Measurements from ENCODE around the gene LAMTOR2. TPM values are rescaled to one million over a fixed set of nuclear protein-coding genes. Genes with fewer than 3 reads are reported as not detected.
"Not testable (repeated sequence)": the region's sequence is repeated elsewhere in the genome, so short reads cannot be mapped to it uniquely, and the experiment has no call there.

Gene LAMTOR2
- total RNA-seq: 10 to 100 TPM; 48.9 to 54.4 TPM
- long read RNA-seq, partial matches to known transcripts: 0 of 4 reads
- long read RNA-seq, other reads (novel, unspliced or antisense): 0 of 4 reads

DNA sequence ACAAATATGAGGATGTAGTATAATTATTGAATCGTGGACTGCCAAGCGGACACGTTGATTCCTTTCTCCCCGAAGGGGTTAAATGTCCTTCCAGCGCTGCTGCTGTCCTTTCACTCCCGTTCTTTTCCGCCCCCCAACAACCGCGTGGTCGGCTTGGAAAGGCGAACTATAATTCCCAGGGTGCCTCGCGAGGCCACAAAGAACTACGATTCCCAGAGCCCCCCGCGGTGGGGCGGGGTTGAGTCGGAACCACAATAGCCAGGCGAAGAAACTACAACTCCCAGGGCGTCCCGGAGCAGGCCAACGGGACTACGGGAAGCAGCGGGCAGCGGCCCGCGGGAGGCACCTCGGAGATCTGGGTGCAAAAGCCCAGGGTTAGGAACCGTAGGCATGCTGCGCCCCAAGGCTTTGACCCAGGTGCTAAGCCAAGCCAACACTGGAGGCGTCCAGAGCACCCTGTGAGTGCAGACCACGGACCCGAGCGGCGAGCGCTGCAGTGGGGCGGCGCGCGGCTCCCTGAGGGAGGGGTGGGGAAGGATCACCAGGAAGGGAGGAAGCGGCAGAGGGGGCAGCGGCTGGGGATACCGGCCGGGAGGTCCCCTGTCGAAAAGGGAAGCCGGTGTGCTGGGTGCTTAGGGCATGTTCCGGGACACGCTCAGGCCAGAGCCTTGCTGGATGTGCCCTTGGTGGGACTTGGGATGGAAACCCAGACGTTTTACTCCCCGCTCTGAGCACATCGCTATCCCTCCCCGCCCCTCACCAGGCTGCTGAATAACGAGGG is at the start of gene LAMTOR2:
LAMTOR2 (plus strand) TSS at position 283 of the 781 bp plus-strand sequence; CDS start at position 391, 108 bp downstream.
- intact Hi-C loops (cut with DNase I): no loop called here
- ATAC-seq: peak; percentile 92 to 93

DNA sequence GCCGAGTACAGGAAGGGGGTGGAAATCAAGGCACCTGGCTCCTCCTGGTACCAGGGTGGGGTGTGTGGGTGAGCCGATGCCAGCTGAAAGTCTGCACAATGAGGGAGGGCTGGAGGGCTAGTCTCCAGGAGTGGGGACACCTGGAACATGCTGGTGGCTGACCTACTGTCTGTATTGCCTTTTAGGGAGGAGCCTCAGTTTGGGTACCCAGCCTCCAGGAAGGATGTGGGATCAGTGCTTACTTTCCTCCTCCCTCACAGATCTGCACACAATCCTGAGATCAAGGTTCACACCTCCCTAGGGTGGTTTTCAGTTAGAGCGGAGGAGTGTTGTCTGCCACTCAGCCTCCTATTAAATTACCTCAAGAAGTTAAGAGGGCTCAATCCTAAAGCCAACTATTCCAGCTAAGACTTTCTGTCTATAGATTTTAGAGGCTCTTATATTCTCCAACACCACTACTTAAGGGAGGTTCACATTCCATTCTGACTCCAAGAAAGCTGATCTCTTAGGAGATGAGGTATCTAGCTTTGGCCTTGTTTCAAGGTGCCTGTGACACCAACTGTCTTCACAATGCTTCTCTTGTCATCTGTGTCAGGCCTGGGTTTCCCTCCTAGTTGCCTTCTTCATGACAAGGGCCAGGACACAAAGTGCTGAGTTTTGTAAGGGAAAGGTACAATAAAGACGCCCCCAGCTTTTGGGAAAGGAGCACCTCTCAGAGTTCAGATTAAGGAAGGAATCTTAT is 49.6 kb upstream of the LAMTOR2 start:
- intact Hi-C loops (cut with DNase I): no loop called here
- ATAC-seq (peak; percentile 7 to 18), DNase-seq (no peak)

More for the DNA sequence above, at the start of gene LAMTOR2:
- peak; percentile 99 for DNase-seq

DNA sequence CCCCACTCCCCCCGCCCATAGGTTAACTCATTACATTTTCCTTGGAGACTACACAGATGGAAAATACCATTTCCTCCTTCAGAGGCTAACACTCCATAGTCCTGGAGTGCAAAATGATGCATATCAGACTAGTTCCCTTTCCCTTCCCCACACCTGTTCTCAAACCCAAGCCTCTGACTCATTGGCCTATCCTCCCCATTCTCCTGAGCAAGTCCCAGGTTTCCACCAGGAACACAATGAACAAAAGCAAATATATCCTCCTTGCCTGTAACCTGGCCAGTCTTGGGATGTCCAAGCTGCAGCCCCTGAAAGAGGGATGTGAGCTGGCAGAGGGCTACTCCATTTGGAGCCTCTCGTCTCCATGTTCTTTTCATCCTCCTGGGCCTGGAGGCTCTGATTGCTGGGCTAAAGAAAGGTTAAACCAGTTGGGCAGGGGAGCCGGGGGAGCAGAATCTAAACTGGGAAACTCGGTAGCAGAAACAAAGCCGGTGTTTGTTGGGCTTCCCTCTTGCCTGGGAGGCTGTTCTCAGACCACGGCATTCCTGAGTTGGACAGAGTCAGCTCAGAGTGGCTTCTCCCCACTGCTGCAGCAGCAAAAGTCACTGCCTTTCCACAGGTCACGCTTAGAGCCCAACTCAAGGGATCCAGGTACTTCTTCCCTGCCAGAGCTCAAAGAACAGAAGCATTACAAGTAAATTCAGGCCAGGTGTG is 47.8 kb upstream of the LAMTOR2 start:
- intact Hi-C loops (cut with DNase I): no loop called here
- DNase-seq: no peak
- no peak for ATAC-seq

DNA sequence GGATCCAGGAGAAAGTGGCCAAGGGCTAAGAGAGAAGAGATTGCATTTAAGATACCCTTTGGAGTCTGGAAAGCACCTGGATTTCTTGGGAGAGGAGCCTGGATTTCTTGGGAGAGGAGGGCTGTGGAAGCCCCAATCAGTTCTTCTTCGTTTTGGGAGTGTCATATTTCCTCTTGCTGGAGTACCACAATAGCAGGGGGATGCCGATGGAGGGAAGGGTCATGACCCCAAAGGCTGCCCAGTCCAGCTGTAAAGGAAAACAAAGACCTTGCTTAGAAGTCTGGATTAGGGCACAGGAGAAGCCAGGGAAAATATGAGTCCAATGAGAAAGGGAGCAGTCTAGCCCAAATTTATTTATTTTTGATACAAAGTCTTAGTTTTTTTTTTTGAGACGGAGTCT is 45.2 kb upstream of the LAMTOR2 start:
- no peak for ATAC-seq
- intact Hi-C loops (cut with DNase I): no loop called here
- DNase-seq: no peak

DNA sequence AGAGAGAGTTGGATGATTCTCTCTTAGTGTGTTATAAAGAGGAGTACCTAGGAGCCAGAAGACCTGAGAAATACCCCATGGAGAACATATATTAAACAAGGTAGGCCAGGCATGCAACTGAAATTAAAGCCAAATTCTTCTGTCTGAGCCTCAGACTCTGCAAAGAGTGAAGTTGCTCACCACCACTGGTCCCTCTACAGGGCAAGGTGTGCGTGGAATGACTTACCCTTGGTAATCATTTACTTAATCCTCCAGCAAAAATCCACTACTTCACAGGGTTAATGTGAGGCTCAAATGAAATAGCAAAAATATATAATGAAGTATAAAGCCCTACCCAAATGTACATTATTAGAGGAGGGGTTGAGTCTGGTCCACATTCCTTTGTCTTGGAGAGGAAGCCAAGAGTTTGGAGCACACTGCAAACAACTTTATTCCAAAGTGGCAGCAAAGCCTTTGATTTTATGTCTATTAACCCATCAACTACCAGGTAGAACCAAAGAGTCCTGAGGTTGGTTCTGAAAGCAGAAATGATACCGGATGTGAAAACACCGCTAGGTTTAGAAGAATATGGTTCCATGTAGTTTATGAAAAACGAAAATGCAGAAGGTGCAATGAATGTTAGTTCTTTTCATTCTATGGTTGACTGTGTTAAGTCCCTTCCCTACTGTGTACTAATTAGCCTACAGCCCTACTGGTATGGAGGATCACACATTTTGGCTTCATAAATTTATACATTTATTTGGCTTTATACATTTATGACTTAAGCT is 42.3 kb upstream of the LAMTOR2 start:
- no peak for DNase-seq
- ATAC-seq: no peak
- intact Hi-C loops (cut with DNase I): no loop called here

DNA sequence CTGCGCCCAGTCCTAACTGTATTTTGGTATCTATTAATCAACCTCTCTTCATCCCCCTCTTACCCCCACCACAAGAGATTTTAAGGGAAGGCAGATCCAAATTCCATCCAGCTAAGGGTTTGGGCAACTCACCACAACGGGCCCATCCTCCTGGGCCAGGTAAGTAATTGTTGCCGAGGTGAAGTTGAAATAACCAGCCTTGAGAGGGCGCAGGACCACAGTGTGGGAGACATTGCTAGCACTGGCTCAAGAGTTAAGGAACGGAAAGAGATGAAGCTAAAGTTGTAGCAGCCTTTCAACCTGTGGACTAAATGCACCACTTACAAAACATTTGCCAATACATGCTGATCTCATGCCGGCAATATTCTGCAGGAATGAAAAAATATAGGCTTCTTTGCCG is 39.8 kb upstream of the LAMTOR2 start:
- no peak for ATAC-seq

DNA sequence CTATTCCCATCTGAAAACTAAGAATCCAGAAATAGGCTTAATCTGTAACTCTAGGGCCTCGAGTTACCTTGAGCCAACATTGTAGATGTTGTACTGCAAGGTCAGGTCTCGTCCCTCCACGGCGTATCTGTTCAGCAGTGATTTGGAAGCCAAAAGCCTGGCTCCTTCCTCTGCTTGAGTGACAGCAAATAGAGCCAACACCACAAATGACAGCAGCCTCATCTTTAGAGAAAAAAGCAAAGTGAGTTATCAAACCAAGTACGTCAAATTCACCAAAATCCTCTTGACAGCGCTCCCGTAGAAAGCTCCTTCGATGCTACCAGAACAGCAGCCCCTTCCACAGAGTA is 34.7 kb upstream of the LAMTOR2 start:
- intact Hi-C loops (cut with DNase I): no loop called here
- ATAC-seq (no peak), DNase-seq (no peak)

More for the DNA sequence above, 39.8 kb upstream of the LAMTOR2 start:
- intact Hi-C loops (cut with DNase I): no loop called here
- no peak for DNase-seq

DNA sequence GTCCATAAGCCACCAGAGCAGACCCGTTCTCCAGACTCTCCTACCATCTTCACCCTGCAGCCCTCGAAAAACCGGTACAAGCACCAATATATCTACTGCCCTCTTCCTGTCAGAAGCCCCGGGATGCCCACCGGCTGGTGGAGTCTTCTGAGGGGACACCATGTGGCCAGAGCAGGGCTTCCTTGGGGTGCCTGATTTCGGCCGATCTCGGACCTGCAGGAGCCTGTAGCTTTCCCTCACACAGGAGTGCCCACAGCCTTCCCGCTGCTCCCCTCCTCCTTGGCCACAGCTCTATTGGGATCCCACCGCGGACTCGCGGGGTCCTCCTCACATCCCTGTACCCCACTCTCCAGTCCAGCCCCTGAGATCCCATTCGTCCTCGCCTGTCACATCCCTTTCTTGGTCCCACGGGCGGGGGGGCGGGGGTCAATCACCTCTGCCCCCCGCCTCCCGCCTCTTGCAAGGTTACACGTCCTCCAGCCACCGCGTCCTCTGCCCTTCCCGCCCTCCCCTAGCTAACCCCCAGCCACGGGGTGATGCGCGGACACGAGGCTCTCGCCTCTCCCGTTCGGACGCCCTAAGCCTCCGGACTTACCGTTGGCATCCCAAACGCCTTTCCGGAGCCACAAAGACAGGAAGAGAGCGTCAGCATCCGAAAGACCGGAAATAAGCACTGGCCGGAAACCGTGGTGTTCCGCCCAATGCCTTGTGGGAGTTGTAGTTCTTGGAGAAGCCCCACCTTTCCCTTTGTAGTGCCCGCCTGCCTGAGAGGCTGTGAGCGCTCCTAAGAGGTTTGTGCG is 34.1 kb upstream of the LAMTOR2 start, which contains the start of gene SSR2:
SSR2 (minus strand) TSS at position 659 of the 800 bp plus-strand sequence. CDS start 784 bp downstream, outside the sequence.
- intact Hi-C loops (cut with DNase I): no loop called here
- peak; percentile 91 for DNase-seq
- peak; percentile 98 to 99 for ATAC-seq

DNA sequence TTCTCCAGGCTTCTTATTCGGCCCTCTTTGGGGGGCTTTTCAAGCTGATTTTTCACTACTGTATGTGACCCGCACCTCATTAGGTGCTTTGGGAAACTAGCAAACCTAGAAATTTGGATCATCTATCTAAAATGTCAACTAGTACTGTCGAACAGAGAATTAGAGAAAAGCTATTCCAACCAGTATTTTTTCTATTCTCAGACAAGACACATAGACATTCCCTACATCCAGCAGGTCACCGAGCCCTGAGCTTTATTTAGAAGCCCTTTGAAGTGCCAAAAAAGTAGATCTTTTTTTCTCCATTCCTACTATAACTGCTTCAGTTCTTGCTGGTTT is 33.5 kb upstream of the LAMTOR2 start:
- ATAC-seq (no peak), DNase-seq (no peak)
- intact Hi-C loops (cut with DNase I): no loop called here

DNA sequence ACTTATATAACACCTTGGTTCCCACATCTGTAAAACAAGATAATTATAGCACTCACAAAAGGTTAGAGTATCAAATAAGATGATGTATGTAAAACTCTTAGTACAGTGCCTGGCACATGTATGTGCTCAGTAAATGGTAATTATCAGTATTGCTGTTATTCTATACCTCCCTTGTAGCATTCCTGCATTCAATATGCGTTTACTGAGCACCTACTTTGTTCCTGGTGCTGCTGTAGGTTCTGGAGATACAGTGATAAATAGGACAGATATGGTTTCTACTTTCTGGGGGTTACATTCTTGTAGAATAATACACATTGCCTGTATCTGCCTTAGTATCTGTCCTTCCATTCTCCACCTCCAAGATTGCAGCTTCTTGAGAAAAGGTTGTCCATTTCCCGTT is 32.6 kb upstream of the LAMTOR2 start:
- DNase-seq (no peak), ATAC-seq (no peak)
- intact Hi-C loops (cut with DNase I): no loop called here

DNA sequence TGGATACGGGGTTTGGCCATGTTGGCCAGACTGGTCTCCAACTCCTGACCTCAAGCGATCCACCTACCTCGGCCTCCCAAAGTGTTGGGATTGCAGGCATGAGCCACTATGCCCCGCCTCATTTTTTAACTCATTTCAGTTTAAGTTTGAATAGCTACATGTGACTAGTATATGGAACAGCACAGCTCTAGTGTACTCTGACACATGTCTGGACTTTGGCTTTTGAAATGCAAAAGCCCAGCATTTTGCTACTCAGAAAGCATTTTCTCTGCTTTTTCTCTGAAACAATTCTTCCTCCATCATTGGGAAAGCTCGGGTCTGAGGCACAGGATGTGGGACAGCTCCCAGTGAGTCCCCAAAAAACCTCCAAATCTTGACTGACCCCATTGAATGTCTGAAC is 29.8 kb upstream of the LAMTOR2 start:
- intact Hi-C loops (cut with DNase I): no loop called here
- DNase-seq: no peak

DNA sequence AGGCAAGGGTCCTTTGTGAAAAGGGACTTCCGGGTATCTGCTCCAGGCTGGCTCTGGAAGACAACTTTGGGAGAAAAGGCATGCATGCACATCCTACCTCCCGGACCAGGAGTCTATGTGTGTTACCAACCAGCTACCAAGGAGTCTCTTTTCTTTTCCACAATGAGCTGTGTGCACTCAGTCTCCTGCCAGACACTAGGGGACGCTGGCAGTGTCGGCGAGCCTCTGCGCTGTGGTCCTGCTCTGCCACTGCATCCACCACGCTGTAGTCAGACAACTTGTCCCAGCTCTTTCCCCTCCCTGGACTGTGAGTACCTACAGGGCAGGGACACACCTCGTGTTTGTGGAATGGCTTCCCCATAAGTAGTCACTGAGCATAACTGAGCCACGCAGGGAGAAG is 28.7 kb upstream of the LAMTOR2 start:
- intact Hi-C loops (cut with DNase I): no loop called here
- ATAC-seq: peak; percentile 63
- DNase-seq: peak; percentile 37

More for the DNA sequence above, 29.8 kb upstream of the LAMTOR2 start:
- no peak for ATAC-seq

DNA sequence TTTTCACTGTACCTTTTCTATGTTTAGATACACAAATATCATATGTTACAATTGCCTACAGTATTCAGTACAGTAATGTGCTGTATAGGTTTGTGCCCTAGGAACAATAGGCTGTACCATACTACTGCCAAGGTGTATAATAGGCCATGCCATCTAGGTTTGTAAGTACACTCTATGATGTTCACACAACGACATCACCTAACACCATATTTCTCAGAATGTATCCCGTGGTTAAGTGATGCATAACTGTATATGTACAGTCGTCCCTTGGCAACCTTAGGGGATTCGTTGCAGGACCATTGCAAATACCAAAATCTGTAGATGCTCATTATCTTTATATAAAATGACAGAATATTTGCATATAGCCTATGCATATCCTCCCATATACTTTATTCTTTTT is 28.0 kb upstream of the LAMTOR2 start:
- intact Hi-C loops (cut with DNase I): no loop called here
- DNase-seq (no peak), ATAC-seq (no peak)

DNA sequence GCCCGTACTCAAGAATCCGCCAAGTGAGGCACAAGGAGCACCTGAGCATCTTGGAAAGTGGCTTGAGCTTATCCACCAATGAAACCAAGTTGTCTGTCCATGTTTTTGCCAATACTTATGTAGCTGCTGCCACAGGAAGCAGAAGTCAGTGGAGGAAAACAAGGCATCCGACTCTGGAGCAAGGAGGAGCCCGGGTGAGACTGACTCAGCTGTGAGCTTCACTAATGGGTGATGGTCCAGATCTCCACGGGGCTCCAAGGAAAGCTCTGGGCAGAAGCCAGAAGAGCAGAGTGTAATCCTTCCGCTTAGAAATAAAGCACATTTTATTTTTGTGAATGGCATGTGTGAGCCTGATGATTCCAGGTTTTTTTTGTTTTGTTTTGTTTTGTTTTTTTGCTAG is 21.6 kb upstream of the LAMTOR2 start:
- ATAC-seq: no peak
- intact Hi-C loops (cut with DNase I): no loop called here
- DNase-seq: no peak

DNA sequence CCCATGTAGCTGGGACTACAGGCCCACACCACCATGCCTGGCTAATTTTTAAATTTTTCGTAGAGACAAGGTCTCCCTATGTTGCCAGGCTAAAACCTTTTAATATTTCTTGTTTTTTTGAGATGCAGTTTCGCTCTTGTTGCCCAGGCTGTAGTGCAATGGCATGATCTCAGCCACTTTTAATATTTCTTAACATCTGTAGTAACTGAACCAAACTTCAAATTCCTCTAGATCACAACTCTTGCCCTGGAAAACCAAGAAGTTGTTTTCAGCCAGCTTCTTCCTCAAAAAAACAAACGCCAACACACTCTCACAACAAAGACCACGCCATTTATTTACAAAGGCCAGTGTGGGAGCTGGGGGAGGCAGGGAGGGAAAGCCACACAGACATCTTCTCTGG is 19.6 kb upstream of the LAMTOR2 start:
- intact Hi-C loops (cut with DNase I); DNase-seq; ATAC-seq: not testable (repeated sequence)

DNA sequence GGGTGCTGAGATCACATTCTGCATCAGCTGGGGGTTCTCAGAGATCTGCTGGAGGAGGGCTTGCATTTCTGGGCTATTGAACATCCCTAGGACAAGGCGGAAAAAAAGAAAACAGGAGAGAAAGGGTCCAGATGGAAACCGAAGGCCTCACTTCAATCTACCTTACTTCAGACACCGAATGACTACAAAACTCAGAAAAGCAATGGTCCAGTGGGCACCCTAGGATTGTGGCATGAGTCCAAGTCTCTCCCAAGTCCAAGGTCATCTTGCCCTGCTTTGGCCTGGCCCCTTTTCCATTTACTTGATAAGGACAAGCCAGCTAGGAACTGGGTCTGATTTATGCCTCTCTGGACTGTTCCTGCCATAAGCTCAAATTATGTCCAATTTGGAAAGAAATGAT is 11.8 kb upstream of the LAMTOR2 start:
- ATAC-seq (no peak), DNase-seq (no peak)
- intact Hi-C loops (cut with DNase I): no loop called here

DNA sequence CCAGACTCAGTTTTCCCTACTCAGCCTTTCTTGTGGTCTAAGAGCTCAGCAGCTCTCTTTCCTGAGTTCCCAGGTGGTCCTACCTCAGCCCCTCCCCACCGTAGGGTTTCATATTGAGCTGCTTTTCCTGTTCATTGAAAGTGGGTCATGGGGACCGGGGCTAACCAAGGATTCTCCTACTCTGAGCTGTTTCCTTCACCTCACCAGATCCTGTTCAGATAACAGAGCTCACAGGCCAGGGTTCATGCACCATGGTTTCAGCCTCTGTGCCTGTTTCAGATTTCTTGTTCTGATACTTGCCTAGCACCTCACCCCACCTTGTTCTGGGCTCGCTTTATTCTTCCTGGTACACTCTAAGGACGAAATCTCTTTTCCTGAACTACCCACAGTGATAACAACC is 9.5 kb upstream of the LAMTOR2 start:
- no peak for ATAC-seq
- intact Hi-C loops (cut with DNase I): no loop called here
- DNase-seq: no peak

DNA sequence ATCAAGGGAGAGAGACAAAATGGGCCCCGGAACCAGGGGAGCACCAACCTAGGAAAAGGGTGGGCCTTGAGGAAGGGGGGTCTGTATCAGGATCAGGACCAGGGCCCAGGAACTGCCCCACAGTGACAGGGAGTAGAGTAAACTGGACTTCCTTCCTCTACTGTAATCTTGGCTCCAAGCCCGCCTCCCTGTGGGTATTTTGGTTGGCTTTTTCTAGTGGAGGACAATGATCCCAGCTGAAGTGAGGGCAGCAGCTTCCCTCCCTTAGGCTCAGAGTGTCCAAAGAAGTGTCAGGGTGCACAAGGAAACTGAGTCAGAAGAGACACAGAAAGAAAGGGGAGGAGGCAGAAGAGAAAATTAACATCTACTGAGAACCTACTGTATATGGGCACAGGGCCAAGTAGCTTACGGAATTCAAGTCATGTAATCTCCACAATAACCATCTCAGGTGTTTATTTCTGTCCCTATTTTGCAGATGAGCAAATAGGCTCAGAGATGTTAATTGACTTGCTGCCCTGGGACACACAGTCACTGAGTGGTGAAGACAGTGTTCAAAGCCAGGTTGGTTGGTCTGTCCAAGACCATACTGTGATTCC is 5.8 kb upstream of the LAMTOR2 start:
- no peak for DNase-seq
- no peak for ATAC-seq
- intact Hi-C loops (cut with DNase I): no loop called here
